Naive thymus-derived CD4-positive, alpha-beta T cell (primary cell): ENCODE results near the gene COL1A1. TPM values are rescaled to one million over a fixed set of nuclear protein-coding genes. Genes with fewer than 3 reads are reported as not detected.
A peak's percentile ranks its signal among the peaks of the same experiment; 100 is the strongest.

Source experiments
- ATAC-seq: fragments of 150-1000 bp; cut with Tn5 transposase; 2 replicates; pipeline ENCODE4 v1.10.0; 2021; ENCODE audit warnings: mild to moderate bottlenecking, moderate library complexity
- CTCF ChIA-PET: fragments of 350-600 bp; sonication (Branson Sonifier 250); formaldehyde crosslinking; loops from one replicate; lab custom pipeline; 2021; ENCODE audit warnings: antibody characterized with exemption; lab: Charles Lee
- POLR2A ChIA-PET: fragments of 350-600 bp; sonication (Branson Sonifier 250); formaldehyde crosslinking; loops from one replicate; lab custom pipeline; 2021; ENCODE audit warnings: antibody characterized with exemption, inconsistent platforms; lab: Charles Lee
- DNase-seq, 9 donors: peaks; one replicate each; pipeline versions ENCODE4 v3.0.0 to v3.0.0-alpha.2; 2020 to 2022; ENCODE audit warnings: mixed read lengths in 1 of 9
- H3K27ac ChIP-seq: one replicate; pipeline ENCODE4 v1.7.0; 2013; ENCODE audit warnings: mild to moderate bottlenecking, low read depth, low read length, moderate library complexity
- H3K27me3 ChIP-seq, 2 donors: one replicate each; pipeline ENCODE4 v1.7.0; 2013; ENCODE audit warnings: low read length in 2 of 2, mild to moderate bottlenecking in 2 of 2, moderate library complexity in 2 of 2; ENCODE audit not compliant: control insufficient read depth in 2 of 2, insufficient read depth in 2 of 2
- H3K36me3 ChIP-seq, 3 experiments: 1 replicate in 2 of 3; 2 replicates in 1 of 3; pipeline ENCODE4 v1.7.0; 2013; ENCODE audit warnings: low read length in 3 of 3, mild to moderate bottlenecking in 3 of 3, moderate library complexity in 1 of 3; ENCODE audit not compliant: insufficient read depth in 3 of 3, control insufficient read depth in 2 of 3
- H3K4me1 ChIP-seq, 2 donors: one replicate each; pipeline ENCODE4 v1.7.0; 2013; ENCODE audit warnings: low read length in 2 of 2, mild to moderate bottlenecking in 2 of 2, moderate library complexity in 1 of 2; ENCODE audit not compliant: control insufficient read depth in 2 of 2, insufficient read depth in 2 of 2
- H3K4me3 ChIP-seq: 2 replicates; pipeline ENCODE4 v1.7.0; 2013; ENCODE audit warnings: mild to moderate bottlenecking, low read length
- H3K9me3 ChIP-seq, 3 experiments: 1 replicate in 2 of 3; 2 replicates in 1 of 3; pipeline ENCODE4 v1.7.0; 2013; ENCODE audit warnings: low read length in 3 of 3; ENCODE audit not compliant: control insufficient read depth in 2 of 3
- H3K27ac Mint-ChIP-seq, 9 donors: one replicate each; pipeline ENCODE4 v1.8.0; 2020 to 2022; ENCODE audit warnings: mixed read lengths in 9 of 9, mild to moderate bottlenecking in 8 of 9, moderate library complexity in 5 of 9, inconsistent platforms in 2 of 9
- H3K27me3 Mint-ChIP-seq, 5 donors: one replicate each; pipeline ENCODE4 v1.8.0; 2021 to 2022; ENCODE audit warnings: mixed read lengths in 5 of 5, mild to moderate bottlenecking in 1 of 5
- H3K36me3 Mint-ChIP-seq, 5 donors: one replicate each; pipeline ENCODE4 v1.8.0; 2020 to 2022; ENCODE audit warnings: mixed read lengths in 5 of 5, mild to moderate bottlenecking in 3 of 5, inconsistent platforms in 1 of 5
- H3K4me1 Mint-ChIP-seq, 7 donors: one replicate each; pipeline ENCODE4 v1.8.0; 2020 to 2022; ENCODE audit warnings: mixed read lengths in 7 of 7, mild to moderate bottlenecking in 3 of 7, inconsistent platforms in 1 of 7
- H3K4me3 Mint-ChIP-seq, 10 donors: one replicate each; pipeline ENCODE4 v1.8.0; 2020 to 2022; ENCODE audit warnings: mild to moderate bottlenecking in 10 of 10, mixed read lengths in 10 of 10, moderate library complexity in 6 of 10, inconsistent platforms in 2 of 10
- H3K9me3 Mint-ChIP-seq, 11 donors: one replicate each; pipeline ENCODE4 v1.8.0; 2020 to 2022; ENCODE audit warnings: mixed read lengths in 11 of 11, mild to moderate bottlenecking in 4 of 11, inconsistent platforms in 1 of 11, moderate library complexity in 1 of 11
- intact Hi-C, 2 donors: fragments of 100-400 bp; cut with micrococcal nuclease; formaldehyde crosslinking; loops; one replicate each; pipeline ENCODE4 v1.15.1; 2023
- polyA plus RNA-seq, 2 donors: library from polyadenylated mRNA; unstranded; fragments of 300-500 nt; fragmentation: Illumina TruSeq; gene quantifications; one replicate each; pipeline ENCODE4 v1.2.3, GENCODE V29; 2021
- total RNA-seq, 6 experiments: library from RNA in 5 of 6; stranded (reverse) in 5 of 6; gene quantifications; 1 replicate in 5 of 6; 2 replicates in 1 of 6; pipeline ENCODE4 v1.2.3 and lab custom pipeline; 2021 to 2026

The COL1A1 gene
- total and polyA plus RNA-seq, 7 experiments from 2014 or later, result 0.36 to 12.6 (median 1.2) TPM; not detected in 2

DNA sequence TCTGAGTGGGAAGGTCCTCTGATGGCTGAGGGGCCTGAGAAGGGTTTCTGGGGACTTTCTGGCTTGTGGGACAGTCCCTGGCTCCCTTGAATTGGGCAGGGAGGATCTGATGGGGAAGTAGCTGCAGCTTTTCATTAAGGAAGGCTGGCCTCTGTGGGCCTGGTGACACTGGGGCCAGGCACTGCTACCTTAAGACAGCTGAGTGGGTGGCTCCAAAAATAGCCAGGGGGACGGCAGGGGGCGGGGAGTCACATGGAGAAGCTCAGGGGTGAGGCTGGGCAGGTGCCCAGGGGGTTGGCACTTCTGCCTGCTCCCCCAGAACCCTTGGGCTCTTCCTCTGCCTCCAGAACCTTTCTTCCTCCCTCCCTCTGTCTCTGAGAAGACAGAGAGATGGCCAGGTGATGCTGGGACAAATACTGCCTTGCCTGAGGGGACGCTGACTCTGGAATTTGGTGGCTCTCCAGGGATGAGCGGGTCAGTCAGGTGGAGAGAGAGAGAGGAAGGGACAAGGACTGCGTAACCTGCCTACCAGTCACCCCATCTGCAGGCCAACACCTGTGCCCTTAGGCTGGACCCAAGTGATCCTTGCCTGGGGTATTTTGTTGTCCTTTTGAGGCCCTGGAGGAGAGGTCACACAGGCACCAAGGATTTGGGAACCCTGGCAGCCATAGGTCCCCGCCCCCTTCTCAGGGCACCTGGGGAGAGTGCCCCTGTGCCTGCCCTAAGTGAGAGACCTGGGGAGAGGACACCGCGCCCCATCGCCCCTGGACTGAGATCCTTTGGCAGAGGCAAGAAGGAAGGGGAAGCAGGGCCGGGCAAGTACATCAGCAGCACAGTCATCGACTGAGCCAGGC is 37.4 kb downstream of the COL1A1 start:
- Histone ChIP-seq H3K36me3 (no peaks in the 10 kb centered on the region), H3K27ac (no peak overlapping the region), H3K4me1 (peaks cover 22 to 29% of the 10 kb centered on the region in 2 donors), H3K9me3 (no peaks in the 10 kb centered on the region), H3K27me3 (no peaks in the 10 kb centered on the region), H3K4me3 (no peak overlapping the region)
- POLR2A ChIA-PET, result interaction anchor here (0.5 to 1.0 kb wide), 2 partner anchors 25 to 72 kb away, joined by 3 read pairs; no protein-coding TSS in a partner anchor
- Mint-ChIP-seq H3K9me3 (peaks cover 0 to 7% (median 0%) of the 10 kb centered on the region in 11 donors), H3K4me3 (no peak overlapping the region), H3K27ac (peak overlapping the region in 5 of 9 donors; percentile 4 to 93 (median 55)), H3K27me3 (peaks cover 0 to 12% (median 0%) of the 10 kb centered on the region in 5 donors), H3K36me3 (peaks cover 0 to 7% (median 0%) of the 10 kb centered on the region in 5 donors), H3K4me1 (peaks cover 27 to 36% (median 33%) of the 10 kb centered on the region in 7 donors)
- intact Hi-C loops, result no loop called here
- ATAC-seq, result no peak
- no peak for DNase-seq
- CTCF ChIA-PET, result interaction anchor here (1.0 kb wide), 1 partner anchor 25 kb away, joined by 7 read pairs; no protein-coding TSS in a partner anchor

DNA sequence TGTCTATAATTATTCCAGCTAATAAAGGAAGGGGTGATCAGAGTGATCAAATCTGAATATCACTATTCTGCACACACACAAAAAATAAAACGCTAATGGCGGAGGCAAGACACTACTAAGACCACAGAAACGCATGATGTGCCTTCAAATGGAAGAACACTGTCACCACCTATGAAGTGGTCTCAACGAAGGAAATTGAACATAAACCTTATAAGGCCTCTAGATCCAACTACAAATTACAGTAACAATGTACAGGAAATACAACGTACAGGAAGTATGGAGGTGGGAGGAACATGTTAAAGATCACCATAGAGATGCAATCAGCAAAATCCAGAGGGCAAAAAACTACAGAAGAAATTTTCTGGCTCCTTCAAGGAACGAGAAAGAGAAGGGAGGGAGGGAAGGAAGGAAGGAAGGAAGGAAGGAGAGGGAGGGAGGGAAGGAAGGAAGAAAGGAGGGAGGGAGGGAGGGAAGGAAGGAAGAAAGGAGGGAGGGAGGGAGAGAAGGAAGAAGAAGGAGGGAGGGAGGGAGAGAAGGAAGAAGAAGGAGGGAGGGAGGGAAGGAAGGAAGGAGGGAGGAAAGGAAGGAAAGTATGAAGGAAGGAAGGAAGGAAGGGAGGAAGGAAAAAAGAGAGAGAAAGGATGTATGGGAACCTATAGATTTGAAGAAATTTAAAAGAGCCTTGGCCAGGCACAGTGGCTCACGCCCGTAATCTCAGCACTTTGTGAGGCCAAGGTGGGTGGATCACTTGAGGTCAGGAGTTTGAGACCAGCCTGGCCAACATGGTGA is 38.8 kb downstream of the COL1A1 start:
- Mint-ChIP-seq H3K4me1 (peaks cover 22 to 39% (median 38%) of the 10 kb centered on the region in 7 donors), H3K27me3 (peaks cover 0 to 12% (median 0%) of the 10 kb centered on the region in 5 donors), H3K36me3 (peaks cover 0 to 9% (median 0%) of the 10 kb centered on the region in 5 donors), H3K9me3 (peaks cover 0 to 7% (median 0%) of the 10 kb centered on the region in 11 donors), H3K4me3 (peak overlapping the region; percentile 6 to 87 (median 64)), H3K27ac (peak overlapping the region; percentile 47 to 99 (median 93))
- Histone ChIP-seq H3K4me3 (no peak overlapping the region), H3K27me3 (no peaks in the 10 kb centered on the region), H3K36me3 (no peaks in the 10 kb centered on the region), H3K27ac (peak overlapping the region; percentile 70), H3K4me1 (peaks cover 18 to 31% of the 10 kb centered on the region in 2 donors), H3K9me3 (no peaks in the 10 kb centered on the region)
- CTCF ChIA-PET, result interaction anchor here (0.5 to 2.8 kb wide), 15 partner anchors 8 to 227 kb away, joined by 3 to 59 read pairs (median 3); partner anchors contain the start of genes COL1A1 and PPP1R9B
- ATAC-seq (no peak), DNase-seq (peak in 4 of 9 donors; percentile 37 to 58 (median 51))
- POLR2A ChIA-PET, result interaction anchor here (0.6 to 2.6 kb wide), 9 partner anchors 9 to 68 kb away, joined by 3 to 31 read pairs (median 3); partner anchors contain the start of gene PPP1R9B
- intact Hi-C loops, result no loop called here

DNA sequence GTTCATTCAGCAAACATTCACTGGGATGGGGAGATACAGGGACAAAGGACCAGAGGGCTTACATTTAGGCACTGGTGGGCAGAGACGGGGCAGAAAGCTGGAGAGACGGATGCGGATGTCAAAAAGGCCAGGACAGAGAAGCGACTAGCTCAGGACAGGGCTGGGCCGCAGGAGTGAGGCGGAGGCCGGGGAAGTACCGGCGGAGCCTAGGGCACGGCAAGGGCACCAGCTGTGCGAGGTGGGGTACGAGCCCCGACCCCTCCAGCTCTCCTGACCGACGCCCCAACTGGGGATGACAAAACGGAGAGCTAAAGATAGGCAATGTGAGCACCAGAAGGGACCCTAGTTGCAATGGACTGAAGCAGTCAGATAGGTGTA is 39.5 kb downstream of the COL1A1 start:
- POLR2A ChIA-PET, result interaction anchor here (0.8 to 2.6 kb wide), 8 partner anchors 10 to 67 kb away, joined by 3 to 31 read pairs (median 6); partner anchors contain the start of gene PPP1R9B
- H3K4me1 ChIP-seq, result peaks cover 18 to 34% of the 10 kb centered on the region in 2 donors
- peak overlapping the region; percentile 63 for H3K4me3 ChIP-seq
- peak overlapping the region; percentile 66 to 87 (median 78) for H3K4me3 Mint-ChIP-seq
- ATAC-seq (no peak), DNase-seq (no peak)
- CTCF ChIA-PET, result interaction anchor here (0.5 to 2.8 kb wide), 16 partner anchors 9 to 228 kb away, joined by 3 to 59 read pairs (median 3); partner anchors contain the start of genes COL1A1, PDK2 and PPP1R9B
- peaks cover 0 to 9% (median 0%) of the 10 kb centered on the region in 5 donors for H3K36me3 Mint-ChIP-seq
- peaks cover 22 to 46% (median 39%) of the 10 kb centered on the region in 7 donors for H3K4me1 Mint-ChIP-seq
- H3K27ac Mint-ChIP-seq, result peak overlapping the region; percentile 64 to 99 (median 97)
- no peaks in the 10 kb centered on the region for H3K36me3 ChIP-seq
- peak overlapping the region; percentile 70 for H3K27ac ChIP-seq
- peaks cover 0 to 7% (median 0%) of the 10 kb centered on the region in 11 donors for H3K9me3 Mint-ChIP-seq
- no peaks in the 10 kb centered on the region for H3K9me3 ChIP-seq
- H3K27me3 Mint-ChIP-seq, result peaks cover 0 to 12% (median 0%) of the 10 kb centered on the region in 5 donors
- no peaks in the 10 kb centered on the region for H3K27me3 ChIP-seq
- intact Hi-C loops, result loop anchor here (1.0 kb wide), 5 partner anchors 11 to 67 kb away; partner anchors contain the start of gene PDK2 (in 2 of the 2)

DNA sequence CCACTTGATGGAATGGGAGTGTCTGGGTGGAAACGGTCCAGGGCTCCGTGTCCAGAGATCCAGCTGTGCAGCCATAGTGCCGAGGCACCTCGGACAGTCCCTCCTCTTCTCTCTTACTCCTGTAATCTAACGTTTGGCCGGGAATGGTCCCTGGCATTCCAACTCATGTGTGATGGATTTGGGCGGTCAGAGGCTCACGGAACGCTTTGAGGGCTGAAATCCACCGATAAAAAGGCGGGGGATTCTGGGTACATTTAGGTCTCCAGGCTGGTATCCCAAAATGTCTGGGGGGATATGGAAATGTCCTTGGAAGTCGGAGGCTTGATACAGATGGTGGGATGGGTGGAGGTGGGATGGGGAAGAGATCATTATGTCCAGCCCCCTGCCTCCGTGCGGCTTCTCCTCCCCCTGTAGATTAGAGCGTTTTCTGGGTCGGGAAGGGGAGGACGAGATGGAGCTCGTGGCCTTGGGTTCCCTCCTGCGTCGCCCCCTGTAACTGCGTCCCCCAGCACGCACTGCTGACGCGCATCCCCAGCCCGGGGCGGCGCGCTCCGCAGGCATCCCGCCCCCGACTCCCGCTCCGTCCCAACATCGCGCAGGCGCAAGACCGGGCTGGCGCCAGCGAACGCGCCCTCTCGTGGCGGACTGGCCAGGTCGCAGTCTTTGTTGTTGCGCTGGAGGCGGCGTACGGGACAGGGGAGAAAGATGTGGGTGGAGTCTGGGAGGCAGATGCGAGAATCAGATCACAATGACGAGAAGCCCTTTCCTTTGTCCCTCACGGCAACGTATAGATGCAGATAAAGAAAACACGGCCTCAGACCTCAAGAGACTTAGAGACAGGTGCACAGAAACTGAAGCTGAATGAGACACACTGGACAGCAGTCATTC is 40.2 kb downstream of the COL1A1 start:
- peaks cover 18 to 34% of the 10 kb centered on the region in 2 donors for H3K4me1 ChIP-seq
- H3K27ac ChIP-seq, result peak overlapping the region; percentile 70
- peak overlapping the region; percentile 63 for H3K4me3 ChIP-seq
- Mint-ChIP-seq H3K27me3 (peaks cover 0 to 12% (median 0%) of the 10 kb centered on the region in 5 donors), H3K36me3 (peaks cover 0 to 9% (median 0%) of the 10 kb centered on the region in 5 donors), H3K4me1 (peaks cover 22 to 47% (median 39%) of the 10 kb centered on the region in 7 donors), H3K27ac (peak overlapping the region; percentile 64 to 99 (median 97)), H3K4me3 (peak overlapping the region; percentile 66 to 87 (median 78)), H3K9me3 (peaks cover 0 to 7% (median 0%) of the 10 kb centered on the region in 11 donors)
- ChIA-PET POLR2A (interaction anchor here (1.1 to 2.6 kb wide), 7 partner anchors 10 to 67 kb away, joined by 3 to 31 read pairs (median 7); partner anchors contain the start of gene PPP1R9B), CTCF (interaction anchor here (0.7 to 2.8 kb wide), 17 partner anchors 8 to 228 kb away, joined by 3 to 59 read pairs (median 3); partner anchors contain the start of genes PDK2 and PPP1R9B)
- no peaks in the 10 kb centered on the region for H3K9me3 ChIP-seq
- intact Hi-C loops, result loop anchor here (1.0 kb wide), 5 partner anchors 10 to 66 kb away; partner anchors contain the start of gene PDK2 (in 2 of the 2)
- DNase-seq, result peak; percentile 89 to 98 (median 93)
- ATAC-seq, result peak; percentile 99
- no peaks in the 10 kb centered on the region for H3K27me3 ChIP-seq
- H3K36me3 ChIP-seq, result no peaks in the 10 kb centered on the region

DNA sequence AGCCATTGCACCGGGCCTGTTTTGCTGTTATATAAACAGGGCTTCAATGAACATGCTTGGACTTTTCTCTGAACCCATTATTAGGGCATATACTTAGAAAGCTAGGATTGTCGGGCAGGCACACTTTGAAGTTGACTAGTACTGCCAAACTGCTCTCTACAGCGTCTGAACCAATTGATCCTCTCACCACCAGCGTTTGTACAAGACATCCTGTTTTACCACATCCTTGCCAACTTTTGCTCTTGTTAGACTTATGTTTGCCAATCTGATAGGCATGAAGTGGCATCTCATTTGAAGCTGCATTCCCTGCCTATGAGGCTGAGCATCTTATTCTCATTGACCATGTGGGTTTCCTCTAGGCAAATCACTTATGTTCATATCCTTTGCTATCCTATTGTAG is 43.5 kb downstream of the COL1A1 start:
- ChIA-PET CTCF (interaction anchor here (1.2 to 4.9 kb wide), 3 partner anchors 8 to 40 kb away, joined by 4 to 30 read pairs (median 4); no protein-coding TSS in a partner anchor), POLR2A (interaction anchor here (1.0 to 1.5 kb wide), 5 partner anchors 10 to 469 kb away, joined by 3 to 5 read pairs (median 3); partner anchors contain the start of gene SAMD14)
- H3K27ac ChIP-seq, result no peak overlapping the region
- Mint-ChIP-seq H3K27me3 (peaks cover 0 to 12% (median 0%) of the 10 kb centered on the region in 5 donors), H3K4me1 (peaks cover 24 to 61% (median 47%) of the 10 kb centered on the region in 7 donors), H3K9me3 (peaks cover 0 to 7% (median 0%) of the 10 kb centered on the region in 11 donors), H3K4me3 (peak overlapping the region in 5 of 10 donors; percentile 4 to 54 (median 50)), H3K36me3 (peaks cover 0 to 9% (median 0%) of the 10 kb centered on the region in 5 donors), H3K27ac (peak overlapping the region in 5 of 9 donors; percentile 17 to 79 (median 24))
- ATAC-seq, result no peak
- H3K9me3 ChIP-seq, result no peaks in the 10 kb centered on the region
- H3K4me1 ChIP-seq, result peaks cover 18 to 37% of the 10 kb centered on the region in 2 donors
- intact Hi-C loops, result no loop called here
- H3K4me3 ChIP-seq, result no peak overlapping the region
- no peaks in the 10 kb centered on the region for H3K36me3 ChIP-seq
- peak in 1 of 9 donors; percentile 29 for DNase-seq
- H3K27me3 ChIP-seq, result no peaks in the 10 kb centered on the region
